HG02623 (cell line): ENCODE data around the gene ZNF860.
A peak's percentile ranks its signal among the peaks of the same experiment; 100 is the strongest.

Source experiments
- ATAC-seq: cut with Tn5 transposase; IDR thresholded peaks from one replicate; pipeline ENCODE4 v1.9.1; 2021; ENCODE audit warnings: moderate library complexity; ENCODE audit not compliant: unreplicated experiment

Gene ZNF860

GRCh38 chr3:31981206-31982181 is at the start of gene ZNF860, which contains the start of gene OSBPL10:
Gene ZNF860, plus strand, starts transcription at chr3:31981750. Its CDS starts 7,330 bp downstream, at chr3:31989080.
Gene OSBPL10, minus strand, starts transcription at chr3:31981262. Its CDS starts 83 bp downstream, at chr3:31981179.
- ATAC-seq: peak; percentile 22

GRCh38 chr3:31932990-31933389 is 48.6 kb upstream of the ZNF860 start:
- ATAC-seq: no peak

GRCh38 chr3:31934018-31934417 is 47.5 kb upstream of the ZNF860 start:
- no peak for ATAC-seq

GRCh38 chr3:31934866-31935265 is 46.7 kb upstream of the ZNF860 start:
- no peak for ATAC-seq

DNA sequence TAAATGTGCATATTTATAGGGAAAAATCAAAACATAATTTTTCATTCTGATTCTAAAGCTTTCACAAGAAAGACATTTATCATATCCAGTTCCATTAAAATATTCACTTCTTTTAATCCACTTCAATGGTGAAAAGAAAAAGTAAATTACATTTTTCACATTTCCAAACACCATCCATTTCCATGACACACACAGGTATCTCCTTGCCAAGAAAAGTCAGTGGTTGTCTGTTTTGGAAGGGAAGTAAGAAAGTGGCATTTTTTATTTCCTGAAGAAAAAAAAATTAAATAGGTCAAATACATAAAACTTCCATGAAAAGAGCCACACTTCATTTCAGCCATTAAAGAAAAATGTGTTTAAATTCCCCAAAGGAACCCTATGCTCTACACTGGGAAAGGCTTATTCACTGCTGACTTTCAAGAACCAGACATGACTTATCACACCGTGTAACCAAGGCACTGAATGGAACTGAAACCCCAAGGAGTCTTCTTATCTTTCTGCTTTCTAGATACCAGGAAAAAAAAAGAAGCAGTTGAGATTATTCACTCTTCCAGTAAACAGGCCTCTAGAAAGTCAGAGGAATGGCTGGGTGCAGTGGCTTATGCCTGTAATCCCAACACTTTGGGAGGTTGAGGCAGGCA is 45.0 kb upstream of the ZNF860 start:
- no peak for ATAC-seq

DNA sequence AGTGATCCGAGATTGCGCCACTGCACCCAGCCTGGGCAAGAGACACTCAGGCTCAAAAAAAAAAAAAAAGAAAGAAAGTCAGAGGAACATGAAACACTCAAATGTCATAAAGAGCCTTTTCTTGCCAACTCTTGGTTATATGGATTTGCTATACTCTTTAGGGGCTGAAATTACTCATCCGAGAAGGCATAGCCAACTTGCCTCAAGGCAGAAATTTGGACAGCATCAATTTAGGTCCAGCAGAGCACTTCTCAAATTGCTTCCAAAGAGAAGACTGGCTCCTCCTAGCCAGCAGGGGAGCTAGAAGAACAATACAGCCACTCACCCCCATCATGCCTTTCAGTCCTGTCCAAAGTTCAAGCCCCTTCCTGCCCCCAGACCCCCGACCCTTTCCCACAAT is 44.3 kb upstream of the ZNF860 start:
- ATAC-seq: no peak

- no peak for ATAC-seq
Observed at GRCh38 chr3:31942446-31942845, 39.1 kb upstream of the ZNF860 start.

DNA sequence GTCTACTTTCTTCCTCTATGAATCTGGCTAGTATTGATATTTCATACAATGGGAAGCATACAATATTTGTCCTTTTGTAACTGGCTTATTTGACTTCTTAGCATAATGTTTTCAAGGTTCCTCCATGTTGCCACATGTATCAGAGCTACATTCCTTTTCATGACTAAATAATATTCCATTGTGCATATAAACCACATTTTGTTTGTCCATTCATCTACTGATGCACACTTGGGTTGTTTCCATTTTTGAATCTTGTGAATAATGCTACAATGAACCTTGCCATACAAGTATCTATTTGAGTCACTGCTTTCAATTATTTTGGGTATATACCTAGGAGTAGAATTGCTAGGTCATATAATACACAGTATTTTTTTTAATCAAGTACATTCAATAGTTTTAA is 38.5 kb upstream of the ZNF860 start:
- no peak for ATAC-seq

DNA sequence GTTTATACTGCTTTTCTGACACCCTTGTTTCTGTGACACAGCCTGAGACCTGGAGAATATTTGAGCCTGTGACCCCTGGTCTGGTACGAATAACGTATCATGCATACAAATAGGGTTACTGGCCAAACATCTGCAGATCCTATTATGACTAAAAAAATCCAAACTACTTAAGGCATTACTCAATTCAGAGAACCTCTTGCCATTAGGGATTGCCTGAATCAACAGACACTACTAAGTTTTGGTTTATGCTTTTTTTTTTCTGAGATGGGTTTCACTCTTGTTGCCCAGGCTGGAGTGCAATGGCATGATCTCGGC is 35.9 kb upstream of the ZNF860 start:
- no peak for ATAC-seq

DNA sequence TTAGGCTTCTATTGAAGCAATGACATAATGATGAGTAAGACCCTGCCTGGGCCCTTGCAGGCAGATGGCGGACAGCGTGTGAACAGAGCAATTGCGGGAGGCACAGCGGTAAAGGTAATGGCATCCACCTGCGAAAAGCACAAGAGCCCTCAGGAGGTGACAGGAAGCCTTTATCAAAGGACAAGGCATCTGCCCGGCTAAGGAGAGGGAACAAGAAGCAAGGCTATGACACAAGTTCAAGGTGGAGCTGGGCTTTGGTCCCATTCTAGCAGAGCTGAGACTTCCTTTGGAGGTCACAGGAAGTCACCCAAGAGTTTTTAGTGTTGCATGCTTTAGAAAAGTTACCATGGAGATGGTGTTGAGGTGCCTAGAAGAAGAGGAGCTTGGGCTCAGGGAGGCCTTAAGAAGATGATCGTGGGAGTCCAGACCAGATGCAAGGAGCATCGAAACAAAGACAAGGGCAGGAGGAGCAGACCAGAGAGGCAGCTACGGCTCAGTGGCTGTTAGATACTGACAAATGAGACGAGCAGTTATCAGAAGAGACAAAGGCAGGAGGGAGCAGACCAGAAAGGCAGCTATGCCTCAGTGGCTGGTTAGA is 35.0 kb upstream of the ZNF860 start:
- no peak for ATAC-seq

GRCh38 chr3:31947162-31947561 is 34.4 kb upstream of the ZNF860 start:
- no peak for ATAC-seq

GRCh38 chr3:31947671-31948091 is 33.9 kb upstream of the ZNF860 start:
- no peak for ATAC-seq

DNA sequence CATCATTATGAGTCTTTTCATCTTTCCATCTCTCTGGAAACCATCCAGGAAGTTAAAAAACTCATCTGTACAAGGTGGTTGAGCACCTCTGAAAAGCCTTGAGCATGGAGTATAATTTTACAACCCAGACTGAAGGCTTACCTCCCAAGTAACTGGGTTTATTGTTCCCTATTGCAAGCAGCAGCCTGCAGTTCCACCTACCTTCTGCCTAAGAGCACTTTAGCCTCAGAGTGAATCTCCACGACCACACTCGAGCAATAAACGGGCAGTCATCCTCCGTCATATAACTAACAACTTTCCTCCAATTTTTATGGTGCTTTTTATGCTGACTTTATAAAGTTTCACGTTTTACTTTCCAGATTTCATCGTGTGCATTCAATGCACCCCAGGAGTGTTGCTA is 33.3 kb upstream of the ZNF860 start:
- no peak for ATAC-seq

DNA sequence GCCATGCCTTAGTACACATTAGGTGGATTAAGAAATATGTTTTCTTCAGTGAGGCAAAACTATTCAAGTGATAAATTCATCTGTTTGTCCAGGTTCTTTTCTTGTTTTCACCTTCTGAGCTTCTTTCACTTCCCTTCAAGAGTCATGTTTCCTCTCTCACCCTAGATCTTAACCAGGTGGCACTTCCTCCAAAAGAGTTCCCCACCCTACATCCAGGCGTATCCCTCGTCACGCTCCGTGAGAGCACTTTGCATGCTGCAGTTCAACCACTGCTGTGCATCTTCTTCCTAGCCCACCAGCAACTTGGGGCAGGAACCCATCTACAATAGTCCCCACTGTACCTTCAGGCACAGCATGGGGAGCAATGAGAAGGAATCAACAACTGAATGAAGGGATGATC is 29.3 kb upstream of the ZNF860 start:
- ATAC-seq: peak; percentile 92

- ATAC-seq: no peak
Observed at GRCh38 chr3:31953091-31953490, 28.5 kb upstream of the ZNF860 start.

- ATAC-seq: no peak
Observed at GRCh38 chr3:31953636-31954035, 27.9 kb upstream of the ZNF860 start.

- ATAC-seq: no peak
Observed at GRCh38 chr3:31955581-31955980, 26.0 kb upstream of the ZNF860 start.

DNA sequence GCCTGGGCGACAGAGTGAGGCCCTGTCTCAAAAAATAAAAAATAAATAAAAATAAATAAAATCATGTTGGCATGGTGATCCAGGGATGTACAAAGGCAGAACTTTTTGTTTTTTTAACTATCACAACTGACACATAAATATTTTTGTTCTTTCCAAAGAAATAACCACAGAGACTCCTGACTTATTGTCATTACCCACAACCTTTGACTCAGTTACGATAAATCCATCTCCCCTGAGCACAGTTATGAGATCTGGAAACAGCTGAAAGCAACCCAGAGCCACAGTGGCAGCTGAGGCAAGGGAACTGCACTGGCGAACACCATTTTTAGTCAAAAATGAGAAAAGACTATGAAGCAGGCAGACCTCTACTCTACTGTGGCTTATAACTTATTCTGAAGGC is 24.4 kb upstream of the ZNF860 start:
- ATAC-seq: no peak

- ATAC-seq: no peak
Observed at GRCh38 chr3:31958701-31959152, 22.8 kb upstream of the ZNF860 start.

GRCh38 chr3:31959251-31959650 is 22.3 kb upstream of the ZNF860 start:
- no peak for ATAC-seq

DNA sequence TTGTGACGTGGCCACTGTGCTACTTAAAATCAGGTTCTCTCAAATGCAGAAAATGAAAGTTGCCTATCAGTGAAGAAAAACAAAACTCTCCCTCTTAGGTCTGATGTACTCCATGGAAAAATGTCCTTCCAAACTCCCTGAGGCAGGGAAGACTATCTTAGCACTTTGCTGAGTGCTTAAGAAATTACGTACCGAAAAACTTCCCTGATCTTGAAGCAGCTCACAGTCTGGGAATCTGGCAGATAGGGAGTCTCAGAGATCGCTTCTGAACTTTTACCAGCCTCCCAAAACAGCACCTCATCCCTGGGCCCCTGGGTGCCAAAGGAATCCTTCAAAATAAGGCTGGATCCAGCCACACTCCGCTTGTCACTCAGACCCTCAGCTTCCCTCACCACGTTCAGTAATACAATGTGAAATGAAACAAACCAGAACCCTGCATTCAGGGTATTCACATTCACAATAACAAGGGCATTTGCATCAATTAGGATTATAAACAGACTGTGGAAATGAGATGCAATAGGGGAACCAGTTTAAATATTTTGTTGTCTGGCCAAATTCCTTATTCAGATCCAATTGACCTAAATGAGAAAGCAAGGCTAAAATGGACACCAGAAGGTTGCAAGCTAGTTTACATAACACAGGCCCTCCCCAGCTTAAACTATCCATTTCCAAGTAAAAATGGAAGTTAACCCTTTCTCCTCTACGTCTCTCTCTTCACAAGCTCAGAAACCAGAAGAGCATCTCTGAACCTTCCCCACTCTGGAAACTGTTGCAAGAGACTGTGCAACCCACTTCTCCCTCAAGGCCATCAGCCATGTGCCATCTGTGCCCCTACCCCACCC is 21.4 kb upstream of the ZNF860 start:
- no peak for ATAC-seq
